ENCODE measurements around the gene EVX2.

Gene EVX2

DNA sequence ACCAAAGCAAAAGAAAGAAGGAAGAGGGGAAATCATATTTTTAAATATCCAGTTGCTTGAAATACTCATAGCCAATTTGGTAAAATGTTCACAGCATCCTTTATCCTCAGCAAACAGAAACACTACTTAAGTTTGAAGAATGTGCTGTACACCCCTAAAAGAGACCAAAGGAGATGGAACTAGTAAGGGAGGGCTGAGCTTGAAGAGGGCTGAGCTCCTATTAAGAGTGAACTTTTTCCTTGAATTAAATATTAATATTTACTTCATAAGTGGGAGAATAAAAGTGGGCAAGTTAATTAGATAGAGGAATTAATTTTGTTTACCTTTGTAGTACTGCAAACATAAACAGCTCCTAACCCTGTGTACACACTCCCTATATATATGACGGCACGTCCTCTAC lies 7.0 kb downstream of the EVX2 start:
- no peak for DNase-seq (ENCODE audit: low read depth)
- no peak overlapping the region for H3K4me3 ChIP-seq (ENCODE audit: low read depth, low read length)
- TF ChIP-seq MYC (IDR thresholded peaks at IDR 0.05; ENCODE audit: low read depth, low read length) = no peak
- TF ChIP-seq, protein P1, sequence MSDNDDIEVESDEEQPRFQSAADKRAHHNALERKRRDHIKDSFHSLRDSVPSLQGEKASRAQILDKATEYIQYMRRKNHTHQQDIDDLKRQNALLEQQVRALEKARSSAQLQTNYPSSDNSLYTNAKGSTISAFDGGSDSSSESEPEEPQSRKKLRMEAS (IDR thresholded peaks at IDR 0.05; ENCODE audit: low read depth, low read length) = no peak
- TF ChIP-seq, protein P2, sequence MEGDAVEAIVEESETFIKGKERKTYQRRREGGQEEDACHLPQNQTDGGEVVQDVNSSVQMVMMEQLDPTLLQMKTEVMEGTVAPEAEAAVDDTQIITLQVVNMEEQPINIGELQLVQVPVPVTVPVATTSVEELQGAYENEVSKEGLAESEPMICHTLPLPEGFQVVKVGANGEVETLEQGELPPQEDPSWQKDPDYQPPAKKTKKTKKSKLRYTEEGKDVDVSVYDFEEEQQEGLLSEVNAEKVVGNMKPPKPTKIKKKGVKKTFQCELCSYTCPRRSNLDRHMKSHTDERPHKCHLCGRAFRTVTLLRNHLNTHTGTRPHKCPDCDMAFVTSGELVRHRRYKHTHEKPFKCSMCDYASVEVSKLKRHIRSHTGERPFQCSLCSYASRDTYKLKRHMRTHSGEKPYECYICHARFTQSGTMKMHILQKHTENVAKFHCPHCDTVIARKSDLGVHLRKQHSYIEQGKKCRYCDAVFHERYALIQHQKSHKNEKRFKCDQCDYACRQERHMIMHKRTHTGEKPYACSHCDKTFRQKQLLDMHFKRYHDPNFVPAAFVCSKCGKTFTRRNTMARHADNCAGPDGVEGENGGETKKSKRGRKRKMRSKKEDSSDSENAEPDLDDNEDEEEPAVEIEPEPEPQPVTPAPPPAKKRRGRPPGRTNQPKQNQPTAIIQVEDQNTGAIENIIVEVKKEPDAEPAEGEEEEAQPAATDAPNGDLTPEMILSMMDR (IDR thresholded peaks at IDR 0.05; ENCODE audit: low read depth, low read length) = no peak
- no peak for TF ChIP-seq POLR2A (IDR thresholded peaks at IDR 0.05; ENCODE audit: extremely low read depth, insufficient read length)

- TF ChIP-seq, protein P2 (IDR thresholded peaks at IDR 0.05; ENCODE audit: low read depth, low read length) = no peak
- TF ChIP-seq MYC (IDR thresholded peaks at IDR 0.05; ENCODE audit: low read depth, low read length) = no peak
- TF ChIP-seq POLR2A (IDR thresholded peaks at IDR 0.05; ENCODE audit: extremely low read depth, insufficient read length) = no peak
- TF ChIP-seq, protein P1 (IDR thresholded peaks at IDR 0.05; ENCODE audit: low read depth, low read length) = no peak
- no peak for DNase-seq (ENCODE audit: low read depth)
- H3K4me3 ChIP-seq (ENCODE audit: low read depth, low read length) = no peak overlapping the region
These were observed 7.7 kb downstream of the EVX2 start for GRCh38 chr2:176076063-176076462.

DNA sequence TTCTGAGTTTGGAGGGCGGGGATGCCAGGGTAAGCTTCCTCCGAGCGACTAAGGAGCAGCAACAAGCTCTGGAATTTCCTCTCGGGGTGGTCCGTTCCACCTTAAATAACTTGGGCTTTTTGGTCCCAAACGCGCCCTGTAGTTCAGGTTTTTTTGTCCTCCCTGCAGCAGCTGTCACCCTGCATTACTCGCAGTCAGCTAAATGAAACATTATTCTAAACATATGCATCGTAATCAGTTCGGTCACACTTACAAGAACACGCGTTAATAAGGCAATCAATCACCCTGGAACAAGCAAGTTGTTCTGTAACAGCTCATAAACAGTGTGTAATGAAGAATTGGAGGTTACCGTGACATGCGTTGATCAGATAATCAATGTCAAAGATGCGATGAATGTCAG lies 8.3 kb downstream of the EVX2 start:
- DNase-seq (ENCODE audit: low read depth) = no peak
- no peak overlapping the region for H3K4me3 ChIP-seq (ENCODE audit: low read depth, low read length)
- TF ChIP-seq, protein P2 (IDR thresholded peaks at IDR 0.05; ENCODE audit: low read depth, low read length) = no peak
- TF ChIP-seq, protein P1 (IDR thresholded peaks at IDR 0.05; ENCODE audit: low read depth, low read length) = no peak
- TF ChIP-seq MYC (IDR thresholded peaks at IDR 0.05; ENCODE audit: low read depth, low read length) (no peak), POLR2A (IDR thresholded peaks at IDR 0.05; ENCODE audit: extremely low read depth, insufficient read length) (no peak)

DNA sequence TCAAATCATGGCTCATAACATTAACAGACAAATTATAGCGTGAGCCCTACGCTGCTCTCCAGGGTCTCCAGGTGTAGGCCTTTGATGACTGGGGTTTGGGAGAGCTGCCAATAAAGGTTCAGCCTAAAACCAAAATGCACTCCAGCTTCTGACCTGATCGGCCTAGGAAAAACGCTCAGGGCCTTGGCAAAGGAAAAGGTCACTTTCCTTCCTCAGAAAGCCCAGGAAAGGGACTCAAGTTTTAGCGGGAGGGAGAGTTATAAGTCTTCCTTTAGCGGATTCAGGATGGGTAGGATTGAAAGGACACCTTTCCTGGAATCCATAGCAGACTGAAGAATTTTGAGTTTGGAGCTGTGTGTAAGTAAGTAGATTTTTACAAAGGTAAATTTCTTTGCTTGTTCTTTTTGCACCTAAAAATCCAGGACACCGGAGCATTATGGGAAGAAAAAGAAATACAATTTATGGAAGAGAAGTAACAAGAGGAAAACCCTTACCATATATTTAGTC lies 8.8 kb downstream of the EVX2 start:
- no peak for DNase-seq (ENCODE audit: low read depth)
- TF ChIP-seq, protein P1 (IDR thresholded peaks at IDR 0.05; ENCODE audit: low read depth, low read length) = no peak
- TF ChIP-seq MYC (IDR thresholded peaks at IDR 0.05; ENCODE audit: low read depth, low read length) = no peak
- TF ChIP-seq, protein P2 (IDR thresholded peaks at IDR 0.05; ENCODE audit: low read depth, low read length) = no peak
- TF ChIP-seq POLR2A (IDR thresholded peaks at IDR 0.05; ENCODE audit: extremely low read depth, insufficient read length) = no peak
- H3K4me3 ChIP-seq (ENCODE audit: low read depth, low read length) = no peak overlapping the region

- DNase-seq (ENCODE audit: low read depth) = no peak
- no peak overlapping the region for H3K4me3 ChIP-seq (ENCODE audit: low read depth, low read length)
- TF ChIP-seq POLR2A (IDR thresholded peaks at IDR 0.05; ENCODE audit: extremely low read depth, insufficient read length) (no peak), MYC (IDR thresholded peaks at IDR 0.05; ENCODE audit: low read depth, low read length) (no peak)
- TF ChIP-seq, protein P2 (IDR thresholded peaks at IDR 0.05; ENCODE audit: low read depth, low read length) = no peak
- TF ChIP-seq, protein P1 (IDR thresholded peaks at IDR 0.05; ENCODE audit: low read depth, low read length) = no peak
These were observed 10.5 kb downstream of the EVX2 start for GRCh38 chr2:176072951-176073904.
